HEK293T (cell line): ENCODE measurements around the gene TCF20.

Experiments
- CTCF ChIA-PET: fragments of 350-600 bp; formaldehyde crosslinking; extraction: SDS; loops from one replicate; lab custom pipeline; 2021; ENCODE audit warnings: antibody characterized with exemption, inconsistent platforms; lab: Yijun Ruan, JAX
- POLR2A ChIA-PET: fragments of 350-600 bp; formaldehyde crosslinking; extraction: SDS; loops from one replicate; lab custom pipeline; 2020; ENCODE audit warnings: antibody characterized with exemption, inconsistent platforms; lab: Yijun Ruan, JAX
- DNase-seq: peaks from one replicate; pipeline ENCODE4 v3.0.0; 2012; ENCODE audit warnings: mixed read lengths; ENCODE audit errors: extremely low spot score
- ARNT ChIP-seq: fragments of 450-650 bp; IDR thresholded peaks from 2 replicates; pipeline ENCODE4 v1.6.1; 2017; ENCODE audit warnings: mild to moderate bottlenecking
- BHLHE40 ChIP-seq: fragments of 450-650 bp; IDR thresholded peaks from 2 replicates; pipeline ENCODE4 v1.6.1; 2016; ENCODE audit warnings: mild to moderate bottlenecking, moderate library complexity, borderline replicate concordance
- CTBP1 ChIP-seq: fragments of 450-650 bp; IDR thresholded peaks from 2 replicates; pipeline ENCODE4 v1.6.1; 2016; ENCODE audit warnings: borderline replicate concordance
- ELF4 ChIP-seq: fragments of 450-650 bp; IDR thresholded peaks from 2 replicates; pipeline ENCODE4 v1.6.1; 2017; ENCODE audit warnings: antibody characterized with exemption
- FOXA1 ChIP-seq: fragments of 450-650 bp; IDR thresholded peaks from 2 replicates; pipeline ENCODE4 v1.6.1; 2016; ENCODE audit warnings: mild to moderate bottlenecking
- FOXK2 ChIP-seq: fragments of 450-650 bp; IDR thresholded peaks from 2 replicates; pipeline ENCODE4 v1.6.1; 2016; ENCODE audit warnings: mild to moderate bottlenecking
- FOXM1 ChIP-seq: fragments of 450-650 bp; IDR thresholded peaks from 2 replicates; pipeline ENCODE4 v1.6.1; 2017; ENCODE audit warnings: mild to moderate bottlenecking, borderline replicate concordance
- HDGF ChIP-seq: fragments of 450-650 bp; IDR thresholded peaks from 2 replicates; pipeline ENCODE4 v1.6.1; 2017; ENCODE audit warnings: antibody characterized with exemption, borderline replicate concordance
- L3MBTL2 ChIP-seq: fragments of 450-650 bp; conservative IDR thresholded peaks from 2 replicates; pipeline ENCODE4 v1.6.1; 2016; ENCODE audit warnings: mild to moderate bottlenecking
- LEF1 ChIP-seq: fragments of 450-650 bp; IDR thresholded peaks from 2 replicates; pipeline ENCODE4 v1.6.1; 2017; ENCODE audit warnings: mild to moderate bottlenecking, borderline replicate concordance
- NFRKB ChIP-seq: fragments of 450-650 bp; IDR thresholded peaks from 2 replicates; pipeline ENCODE4 v1.6.1; 2016; ENCODE audit warnings: mild to moderate bottlenecking, moderate library complexity
- PKNOX1 ChIP-seq: fragments of 450-650 bp; IDR thresholded peaks from 2 replicates; pipeline ENCODE4 v1.6.1; 2016
- SP1 ChIP-seq: fragments of 450-650 bp; IDR thresholded peaks from 2 replicates; pipeline ENCODE4 v1.6.1; 2017
- SUZ12 ChIP-seq: fragments of 450-650 bp; IDR thresholded peaks from 2 replicates; pipeline ENCODE4 v1.6.1; 2016; ENCODE audit warnings: mild to moderate bottlenecking
- TARDBP ChIP-seq: fragments of 450-650 bp; IDR thresholded peaks from 2 replicates; pipeline ENCODE4 v1.6.1; 2016
- ZNF384 ChIP-seq: fragments of 450-650 bp; IDR thresholded peaks from 2 replicates; pipeline ENCODE4 v1.6.1; 2016

Gene TCF20

GRCh38 chr22:42236848-42237247, 33.6 kb downstream of the TCF20 start:
- CTCF ChIA-PET: no interaction called here
- TF ChIP-seq CTBP1: no peak
- no peak for TF ChIP-seq LEF1
- TF ChIP-seq SUZ12: no peak
- TF ChIP-seq PKNOX1: no peak
- TF ChIP-seq NFRKB: no peak
- DNase-seq: no peak
- POLR2A ChIA-PET: no interaction called here

GRCh38 chr22:42236268-42236667, 34.2 kb downstream of the TCF20 start:
- no peak for DNase-seq
- ChIA-PET CTCF (no interaction called here), POLR2A (no interaction called here)
- no peak for TF ChIP-seq LEF1
- no peak for TF ChIP-seq L3MBTL2
- no peak for TF ChIP-seq ARNT
- no peak for TF ChIP-seq PKNOX1
- no peak for TF ChIP-seq TARDBP

GRCh38 chr22:42233879-42234278, 36.6 kb downstream of the TCF20 start:
- no peak for TF ChIP-seq NFRKB
- TF ChIP-seq FOXK2: no peak
- TF ChIP-seq ZNF384: no peak
- TF ChIP-seq FOXM1: no peak
- no peak for TF ChIP-seq CTBP1
- TF ChIP-seq ARNT: no peak
- TF ChIP-seq TARDBP: no peak
- no peak for TF ChIP-seq ELF4
- no peak for TF ChIP-seq LEF1
- no peak for TF ChIP-seq PKNOX1
- POLR2A ChIA-PET: no interaction called here
- CTCF ChIA-PET: no interaction called here

GRCh38 chr22:42231929-42232328, 38.5 kb downstream of the TCF20 start:
- no peak for TF ChIP-seq LEF1
- no peak for TF ChIP-seq SUZ12
- no peak for TF ChIP-seq BHLHE40
- TF ChIP-seq FOXM1: no peak
- no peak for TF ChIP-seq TARDBP
- TF ChIP-seq PKNOX1: no peak
- TF ChIP-seq FOXK2: no peak
- TF ChIP-seq FOXA1: no peak
- TF ChIP-seq ELF4: no peak
- no peak for TF ChIP-seq HDGF
- TF ChIP-seq ZNF384: no peak
- no peak for TF ChIP-seq L3MBTL2
- TF ChIP-seq ARNT: no peak
- no peak for TF ChIP-seq NFRKB
- no peak for TF ChIP-seq CTBP1
- TF ChIP-seq SP1: no peak
- ChIA-PET CTCF (no interaction called here), POLR2A (no interaction called here)
- DNase-seq: no peak

More at GRCh38 chr22:42233879-42234278, 36.6 kb downstream of the TCF20 start:
- DNase-seq: no peak

GRCh38 chr22:42229455-42230149, 40.9 kb downstream of the TCF20 start:
- CTCF ChIA-PET: interaction anchor here (0.8 to 0.9 kb wide), 2 partner anchors 9 to 10 kb away, joined by 3 read pairs; no protein-coding TSS in a partner anchor
- DNase-seq: no peak

More at GRCh38 chr22:42229455-42230149, 40.9 kb downstream of the TCF20 start:
- POLR2A ChIA-PET: no interaction called here
- TF ChIP-seq TARDBP (no peak), HDGF (no peak), FOXM1 (no peak), BHLHE40 (no peak), CTBP1 (no peak), LEF1 (no peak), FOXK2 (no peak), NFRKB (no peak), PKNOX1 (no peak), FOXA1 (no peak), SP1 (no peak), L3MBTL2 (no peak), ZNF384 (no peak), ARNT (no peak), SUZ12 (no peak), ELF4 (no peak)
